Skeletal muscle satellite cell (primary cell): ENCODE measurements around the gene COL3A1.

Source experiments
- H3K27me3 ChIP-seq: 2 replicates; pipeline ENCODE4 v1.7.0; 2013; ENCODE audit warnings: low read length; ENCODE audit not compliant: control insufficient read depth, insufficient read depth
- H3K36me3 ChIP-seq: 2 replicates; pipeline ENCODE4 v1.7.0; 2013; ENCODE audit warnings: mild to moderate bottlenecking, control low read depth, low read length; ENCODE audit not compliant: insufficient read depth
- H3K4me1 ChIP-seq: 2 replicates; pipeline ENCODE4 v1.7.0; 2013; ENCODE audit warnings: low read length; ENCODE audit not compliant: control insufficient read depth, insufficient read depth
- H3K4me2 ChIP-seq: 2 replicates; pipeline ENCODE4 v1.7.0; 2013; ENCODE audit warnings: mild to moderate bottlenecking, low read length
- H3K4me3 ChIP-seq: 2 replicates; pipeline ENCODE4 v1.7.0; 2013; ENCODE audit warnings: low read length
- H3K9ac ChIP-seq: 2 replicates; pipeline ENCODE4 v1.7.0; 2013; ENCODE audit warnings: mild to moderate bottlenecking, low read depth, low read length, moderate library complexity
- H3K9me3 ChIP-seq: replicated peaks from 2 replicates; pipeline ENCODE4 v1.7.0; 2013; ENCODE audit warnings: mild to moderate bottlenecking, control low read depth, low read length

COL3A1 gene

DNA sequence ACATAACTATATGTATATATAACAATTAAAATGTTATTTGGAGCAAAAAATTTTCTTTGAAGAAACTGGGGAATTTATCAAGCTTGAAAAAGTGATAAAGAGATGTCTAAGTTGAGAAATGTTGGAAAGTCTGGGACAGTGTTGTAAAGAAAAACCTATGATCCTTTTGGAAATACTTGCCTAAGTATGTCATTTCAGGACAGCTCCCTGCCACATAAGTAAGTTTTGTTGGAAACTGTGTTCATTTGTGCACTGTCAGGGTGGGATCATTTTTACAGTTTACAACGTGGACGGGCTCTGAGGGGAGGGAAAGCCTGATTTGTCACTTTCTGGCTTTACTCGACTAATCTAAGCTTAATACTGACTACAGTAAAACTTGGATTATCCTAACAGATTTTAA lies 10.4 kb upstream of the COL3A1 start:
- no peak overlapping the region for H3K4me3 ChIP-seq
- H3K9ac ChIP-seq, result no peak overlapping the region
- H3K36me3 ChIP-seq, result no peaks in the 10 kb centered on the region
- no peaks in the 10 kb centered on the region for H3K9me3 ChIP-seq
- H3K4me1 ChIP-seq, result peaks cover 11% of the 10 kb centered on the region
- no peak overlapping the region for H3K4me2 ChIP-seq
- no peaks in the 10 kb centered on the region for H3K27me3 ChIP-seq

DNA sequence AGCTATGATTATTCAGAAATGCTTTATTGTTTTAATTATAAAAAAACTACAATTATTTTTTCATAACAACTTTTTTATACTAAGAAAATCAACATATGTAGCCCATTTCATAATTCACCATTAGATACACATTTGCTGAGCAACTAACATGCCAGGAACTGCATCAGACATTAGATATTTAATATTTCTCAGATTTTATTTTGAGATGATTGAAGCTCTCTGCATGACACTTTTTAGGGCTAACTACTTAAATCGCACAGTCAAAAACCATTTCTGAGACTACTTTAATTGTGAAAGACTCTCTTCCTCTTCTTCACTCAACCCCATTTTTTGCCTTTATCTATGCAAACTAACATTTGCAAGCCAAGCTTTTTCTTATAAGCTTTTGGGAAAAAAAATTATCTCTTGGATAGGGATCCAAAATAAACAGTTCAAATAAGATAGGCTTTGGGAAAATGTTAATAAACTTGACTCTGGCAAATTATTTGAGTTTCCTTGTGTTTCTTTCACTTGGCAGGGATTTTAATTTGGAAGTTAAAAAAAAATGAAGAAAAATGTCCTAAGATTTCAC lies 9.1 kb upstream of the COL3A1 start:
- Histone ChIP-seq H3K36me3 (no peaks in the 10 kb centered on the region), H3K4me1 (peaks cover 24% of the 10 kb centered on the region)

DNA sequence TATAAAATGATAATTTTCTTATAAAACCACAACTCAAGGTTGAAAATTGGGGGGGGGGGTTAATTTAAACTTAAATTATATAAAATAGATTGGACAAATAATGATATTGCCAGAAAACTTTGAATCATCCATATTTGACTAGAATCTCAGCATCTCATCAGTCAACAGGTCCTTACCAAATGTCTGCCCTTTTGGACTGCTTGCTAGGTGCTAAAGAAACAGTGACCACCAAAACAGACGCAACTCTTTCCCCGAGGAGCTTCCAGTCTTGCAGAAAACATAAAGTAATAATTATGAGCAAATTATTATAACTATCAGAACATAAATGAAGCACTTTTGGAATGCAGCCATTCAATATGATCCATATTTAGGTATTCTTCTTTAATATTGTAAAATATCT lies 8.6 kb upstream of the COL3A1 start:
- Histone ChIP-seq H3K9ac (no peak overlapping the region), H3K9me3 (no peaks in the 10 kb centered on the region), H3K4me1 (peaks cover 29% of the 10 kb centered on the region), H3K36me3 (no peaks in the 10 kb centered on the region), H3K4me2 (no peak overlapping the region), H3K4me3 (no peak overlapping the region), H3K27me3 (no peaks in the 10 kb centered on the region)

More for the DNA sequence above, 9.1 kb upstream of the COL3A1 start:
- Histone ChIP-seq H3K4me3 (no peak overlapping the region), H3K4me2 (no peak overlapping the region), H3K27me3 (no peaks in the 10 kb centered on the region), H3K9me3 (no peaks in the 10 kb centered on the region), H3K9ac (no peak overlapping the region)

DNA sequence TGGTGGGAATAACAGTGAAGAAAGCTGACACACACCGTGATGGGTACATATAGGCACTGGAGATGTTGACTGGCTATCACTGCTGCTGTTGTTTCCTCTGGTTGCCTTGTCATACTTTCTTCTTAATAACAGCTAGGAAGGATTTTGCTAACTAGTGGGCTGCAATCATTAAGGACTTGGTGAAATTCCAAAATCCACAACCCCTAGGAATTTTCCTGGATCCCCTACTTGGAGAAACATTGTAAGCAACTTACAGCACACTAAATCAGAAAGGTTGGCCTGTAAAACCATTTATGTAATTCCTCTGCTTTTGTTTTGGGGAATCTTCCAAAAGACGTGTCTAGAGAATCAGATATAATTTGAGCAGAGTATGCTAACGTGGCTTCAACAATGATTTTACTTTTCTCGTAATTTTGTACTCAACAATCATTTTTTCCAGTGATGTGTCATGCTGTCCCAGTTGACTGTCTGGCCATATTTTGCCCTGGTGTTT lies 8.0 kb upstream of the COL3A1 start:
- peaks cover 34% of the 10 kb centered on the region for H3K4me1 ChIP-seq
- H3K4me3 ChIP-seq, result no peak overlapping the region
- no peak overlapping the region for H3K4me2 ChIP-seq
- no peaks in the 10 kb centered on the region for H3K27me3 ChIP-seq
- no peak overlapping the region for H3K9ac ChIP-seq
- H3K9me3 ChIP-seq, result no peaks in the 10 kb centered on the region
- H3K36me3 ChIP-seq, result no peaks in the 10 kb centered on the region

DNA sequence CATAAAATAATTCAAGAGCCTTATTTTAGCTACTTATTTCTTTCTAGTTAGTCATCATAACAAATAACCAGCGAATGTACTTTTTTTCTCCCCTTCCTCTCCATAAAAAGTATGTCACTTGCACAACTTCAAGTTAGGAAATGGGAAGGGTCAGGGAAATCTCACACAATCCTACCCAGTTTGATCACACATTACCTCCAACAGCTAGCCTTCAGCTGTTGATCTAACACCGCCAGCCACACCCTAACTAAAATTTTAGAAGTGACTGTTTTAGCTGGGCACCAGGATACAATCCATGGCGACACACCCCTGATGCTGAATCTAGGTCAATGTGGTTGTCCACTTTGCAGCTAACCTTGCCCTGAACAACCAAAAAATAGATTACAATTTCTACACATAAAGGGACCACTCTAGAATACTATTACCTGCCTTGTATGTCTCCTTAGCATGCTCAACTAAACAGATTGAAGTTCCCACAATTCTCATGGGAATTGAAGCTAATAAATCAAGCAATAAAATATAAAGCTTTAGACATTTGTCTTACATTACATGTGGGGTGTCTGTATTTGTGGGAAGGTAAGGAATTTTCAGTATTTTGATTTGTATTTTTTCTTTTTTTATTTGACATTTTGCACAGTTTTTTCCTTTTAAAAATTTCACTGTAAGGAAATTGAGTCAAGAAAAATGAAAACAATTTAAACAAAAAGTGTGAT lies 7.3 kb upstream of the COL3A1 start:
- Histone ChIP-seq H3K4me2 (no peak overlapping the region), H3K9ac (no peak overlapping the region), H3K4me3 (no peak overlapping the region), H3K36me3 (no peaks in the 10 kb centered on the region), H3K9me3 (no peaks in the 10 kb centered on the region), H3K27me3 (no peaks in the 10 kb centered on the region), H3K4me1 (peaks cover 41% of the 10 kb centered on the region)

DNA sequence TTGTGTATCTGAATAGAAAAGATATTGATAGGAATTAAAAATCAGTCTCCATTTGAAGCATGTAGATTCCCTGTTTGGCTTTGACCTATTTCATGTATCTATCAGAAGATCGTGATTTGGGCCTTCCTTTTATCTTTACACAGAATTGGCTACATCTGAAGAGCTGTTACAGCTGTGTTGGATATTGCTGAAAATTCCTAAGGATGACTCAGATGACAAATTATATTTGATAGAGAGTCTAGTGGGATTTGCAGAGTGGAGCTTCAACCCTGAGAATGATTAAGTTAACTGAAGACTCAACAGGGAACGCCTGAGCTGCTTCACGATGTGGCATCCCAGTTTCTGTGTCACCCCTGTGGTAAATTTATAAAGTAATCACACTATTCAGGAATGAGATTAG lies 4.9 kb upstream of the COL3A1 start:
- Histone ChIP-seq H3K9ac (peak overlapping the region; percentile 16), H3K36me3 (no peaks in the 10 kb centered on the region)

DNA sequence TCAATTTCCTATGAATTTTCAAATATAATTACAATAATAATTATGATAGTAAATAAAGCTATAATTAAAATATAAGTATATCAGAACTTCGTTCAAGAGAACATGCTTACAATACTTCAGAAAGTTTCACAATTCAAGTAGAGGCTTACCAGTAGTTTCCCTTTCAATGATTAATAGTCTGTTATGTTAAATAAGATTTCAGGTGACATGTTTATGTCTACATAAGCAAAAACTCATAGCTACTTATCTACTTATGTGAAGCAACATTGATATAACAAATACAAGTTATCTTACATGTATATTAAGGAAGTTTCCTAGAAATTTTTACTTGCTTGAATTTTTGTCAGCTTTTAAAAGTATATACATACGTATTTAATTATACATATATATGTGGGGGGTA lies 4.5 kb upstream of the COL3A1 start:
- H3K4me3 ChIP-seq, result no peak overlapping the region
- H3K4me1 ChIP-seq, result peaks cover 52% of the 10 kb centered on the region
- no peaks in the 10 kb centered on the region for H3K36me3 ChIP-seq
- H3K4me2 ChIP-seq, result peak overlapping the region; percentile 50
- no peak overlapping the region for H3K9ac ChIP-seq
- no peaks in the 10 kb centered on the region for H3K27me3 ChIP-seq
- H3K9me3 ChIP-seq, result no peaks in the 10 kb centered on the region

More for the DNA sequence above, 4.9 kb upstream of the COL3A1 start:
- no peaks in the 10 kb centered on the region for H3K9me3 ChIP-seq
- peak overlapping the region; percentile 50 for H3K4me2 ChIP-seq
- peaks cover 52% of the 10 kb centered on the region for H3K4me1 ChIP-seq
- no peaks in the 10 kb centered on the region for H3K27me3 ChIP-seq
- no peak overlapping the region for H3K4me3 ChIP-seq

DNA sequence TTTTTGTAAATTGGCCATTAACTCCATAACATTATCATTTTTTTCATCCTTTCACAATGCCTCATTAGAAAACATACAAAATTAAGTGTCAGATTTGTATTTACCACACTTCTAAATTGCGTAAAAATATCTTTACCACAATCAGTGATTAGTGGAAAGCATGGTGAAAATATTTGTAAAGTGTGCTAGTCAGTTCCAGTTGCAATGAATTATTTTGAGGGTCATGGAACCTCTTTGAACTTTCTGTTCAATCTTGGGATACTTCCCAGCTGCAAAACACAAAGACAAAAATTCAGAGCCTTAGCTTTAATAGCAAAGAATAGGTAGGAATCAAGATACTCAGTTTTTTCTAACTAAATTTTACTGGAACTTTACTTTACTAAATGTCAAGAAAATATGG lies 4.0 kb upstream of the COL3A1 start:
- Histone ChIP-seq H3K27me3 (no peaks in the 10 kb centered on the region), H3K4me2 (peak overlapping the region; percentile 50), H3K9ac (no peak overlapping the region), H3K36me3 (no peaks in the 10 kb centered on the region), H3K4me1 (peaks cover 52% of the 10 kb centered on the region), H3K9me3 (no peaks in the 10 kb centered on the region), H3K4me3 (peak overlapping the region; percentile 12)

DNA sequence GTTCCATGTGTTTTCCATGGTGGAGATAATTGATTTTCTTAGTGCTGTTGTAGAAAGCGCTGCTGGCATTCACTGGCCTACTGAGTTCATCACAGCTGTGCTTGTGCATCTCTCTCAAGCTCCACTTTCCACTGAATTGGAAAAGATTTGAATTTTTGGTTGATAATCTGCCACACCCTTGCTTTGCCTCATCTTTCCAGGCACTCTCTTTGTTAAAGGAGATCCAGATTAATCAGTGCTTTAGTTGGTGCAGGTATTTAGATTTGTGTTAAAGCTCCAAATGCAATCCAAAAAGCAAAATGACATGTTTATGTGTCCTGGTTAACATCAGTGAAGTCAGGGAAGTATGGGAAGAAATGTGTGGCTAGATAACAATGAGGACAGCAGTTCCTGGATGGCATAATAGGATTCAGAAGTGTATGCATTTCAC lies 2.7 kb upstream of the COL3A1 start:
- Histone ChIP-seq H3K36me3 (no peaks in the 10 kb centered on the region), H3K4me3 (no peak overlapping the region), H3K27me3 (no peaks in the 10 kb centered on the region), H3K9me3 (no peaks in the 10 kb centered on the region), H3K4me1 (peaks cover 47% of the 10 kb centered on the region), H3K9ac (no peak overlapping the region), H3K4me2 (no peak overlapping the region)

DNA sequence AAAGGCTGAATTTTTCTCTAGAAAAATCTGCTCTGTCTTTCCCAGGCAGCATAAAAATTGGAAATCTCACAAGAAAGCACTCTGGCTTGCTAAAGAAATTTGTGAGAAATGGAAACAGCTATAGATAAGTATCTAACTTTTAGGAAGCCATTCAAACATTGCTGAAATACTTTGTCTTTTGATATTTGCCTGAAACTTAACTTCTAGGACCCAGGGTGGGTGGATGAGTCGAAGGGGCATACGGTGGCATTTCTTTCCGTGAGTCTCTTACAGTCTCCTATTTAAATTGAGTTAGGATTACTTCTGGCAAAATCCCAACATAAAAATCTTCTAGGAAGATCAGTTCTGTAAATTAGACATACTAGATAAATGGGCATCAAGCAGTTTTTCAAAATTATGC lies 532 bp upstream of the COL3A1 start:
- Histone ChIP-seq H3K27me3 (no peaks in the 10 kb centered on the region), H3K36me3 (no peaks in the 10 kb centered on the region), H3K4me3 (peak overlapping the region; percentile 81), H3K9me3 (no peaks in the 10 kb centered on the region), H3K4me1 (peaks cover 49% of the 10 kb centered on the region), H3K9ac (peak overlapping the region; percentile 95), H3K4me2 (peak overlapping the region; percentile 86)

DNA sequence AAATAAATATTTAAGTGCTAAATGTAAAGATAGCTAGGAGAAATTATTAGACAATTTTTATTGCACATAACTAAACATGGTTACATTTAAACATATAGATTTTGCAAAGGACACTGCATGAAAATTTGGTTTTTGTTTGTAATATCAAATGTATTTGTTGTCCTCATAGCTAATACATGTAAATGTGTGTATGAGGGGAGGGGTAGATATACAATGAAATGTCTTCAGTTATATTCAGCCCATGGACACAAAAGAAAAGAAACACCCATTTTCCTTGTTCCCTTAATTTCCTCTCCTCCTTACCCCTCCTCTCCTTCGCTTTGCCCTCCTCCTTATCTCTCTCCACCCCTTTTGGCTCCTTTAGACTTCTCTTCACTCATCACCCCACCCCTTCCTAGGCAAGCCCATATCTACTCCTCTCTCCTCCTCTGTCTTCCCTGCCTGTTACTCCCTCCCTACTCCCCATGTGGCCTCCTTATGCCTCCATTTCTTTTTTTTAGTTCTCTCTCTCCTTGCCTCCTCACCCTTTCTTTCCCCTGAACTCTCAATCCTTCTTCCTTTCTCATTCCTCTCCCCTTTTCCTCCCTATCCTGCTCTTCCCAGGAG lies 1.4 kb downstream of the COL3A1 start:
- H3K4me1 ChIP-seq, result peaks cover 42% of the 10 kb centered on the region
- H3K4me3 ChIP-seq, result peak overlapping the region; percentile 81
- peak overlapping the region; percentile 86 for H3K4me2 ChIP-seq
- peak overlapping the region; percentile 95 for H3K9ac ChIP-seq
- H3K27me3 ChIP-seq, result no peaks in the 10 kb centered on the region
- no peaks in the 10 kb centered on the region for H3K36me3 ChIP-seq
- no peaks in the 10 kb centered on the region for H3K9me3 ChIP-seq
